K562 (cell line): ENCODE results near the gene VDAC2. TPM values are rescaled to one million over a fixed set of nuclear protein-coding genes. Genes with fewer than 3 reads are reported as not detected.

Experiments used
- ATAC-seq: fragments of 200-7000 bp; cut with Tn5 transposase; 3 replicates; pipeline ENCODE4 v1.9.1; 2020; ENCODE audit warnings: moderate library complexity
- BruUV-seq: library from RNA; stranded (reverse); fragments of 400-500 nt; replicated peaks from 2 replicates; lab custom pipeline; 2021; lab: Mats Ljungman, UMichigan
- CTCF ChIA-PET: fragments of 300-600 bp; formaldehyde crosslinking; extraction: SDS; loops from one replicate; lab custom pipeline; 2021; ENCODE audit warnings: low intra/inter-chr PET ratio; lab: Yijun Ruan, JAX
- POLR2A ChIA-PET: fragments of 300-600, 350-650 bp; sonication (Branson Sonifier 250); formaldehyde crosslinking; extraction: SDS; loops from one replicate; lab custom pipeline; 2021; ENCODE audit warnings: antibody characterized with exemption, inconsistent platforms; lab: Yijun Ruan, JAX
- DNase-seq, 4 experiments: peaks; one replicate each; pipeline versions ENCODE4 v3.0.0 to v3.0.0-alpha.2; 2011 to 2018; ENCODE audit warnings: low spot score in 3 of 4, mixed read lengths in 3 of 4; ENCODE audit errors: extremely low read depth in 1 of 4
- FAIRE-seq: peaks from 2 replicates; lab custom pipeline; 2011; peaks lifted over from hg19 to GRCh38; lab: Jason Lieb, UNC
- H2AFZ ChIP-seq: 2 replicates; pipeline ENCODE4 v1.6.0; 2011; ENCODE audit warnings: low read depth, low read length, control low read depth, inconsistent platforms
- H3K27ac ChIP-seq: fragments of 200-600 bp; 3 replicates; pipeline ENCODE4 v1.8.0; 2011; ENCODE audit warnings: low read depth, mild to moderate bottlenecking, control low read depth, inconsistent platforms, low read length, moderate library complexity, mixed read lengths; ENCODE audit errors: extremely low read depth
- H3K27me3 ChIP-seq, 2 experiments: fragments of 300-600 bp in 1 of 2; 2 replicates in 1 of 2; 3 replicates in 1 of 2; pipeline versions ENCODE4 v1.6.0 to v1.8.0; 2011; ENCODE audit warnings: inconsistent platforms in 2 of 2, low read length in 2 of 2, mild to moderate bottlenecking in 1 of 2, mixed read lengths in 1 of 2, moderate library complexity in 1 of 2; ENCODE audit not compliant: control insufficient read depth in 2 of 2, insufficient read depth in 2 of 2
- H3K36me3 ChIP-seq: fragments of 300-600 bp; 3 replicates; pipeline ENCODE4 v1.8.0; 2011; ENCODE audit warnings: mild to moderate bottlenecking, low read length, inconsistent platforms; ENCODE audit not compliant: control insufficient read depth, insufficient read depth
- H3K4me1 ChIP-seq, 2 experiments: fragments of 200-600 bp in 1 of 2; replicated peaks in 1 of 2; 2 replicates in 1 of 2; 3 replicates in 1 of 2; pipeline versions ENCODE4 v1.5.1 to v1.8.0; 2011; ENCODE audit warnings: inconsistent platforms in 2 of 2, low read length in 2 of 2, mild to moderate bottlenecking in 1 of 2, mixed read lengths in 1 of 2, moderate library complexity in 1 of 2; ENCODE audit not compliant: control insufficient read depth in 2 of 2, insufficient read depth in 2 of 2
- H3K4me2 ChIP-seq: 2 replicates; pipeline ENCODE4 v1.6.1; 2011; ENCODE audit warnings: low read length, control low read depth, inconsistent platforms, mixed read lengths; ENCODE audit not compliant: insufficient read depth
- H3K4me3 ChIP-seq: fragments of 200-600 bp; sonication (generic), shearing (Covaris generic); 2 replicates; pipeline ENCODE4 v1.5.1; 2016; ENCODE audit warnings: control low read depth, inconsistent platforms
- H3K79me2 ChIP-seq: fragments of 200-600 bp; 3 replicates; pipeline ENCODE4 v1.8.0; 2011; ENCODE audit warnings: low read length, inconsistent platforms; ENCODE audit not compliant: control insufficient read depth, insufficient read depth
- H3K9ac ChIP-seq, 2 experiments: 2 replicates each; pipeline versions ENCODE4 v1.6.0 to v1.6.1; 2011; ENCODE audit warnings: low read depth in 2 of 2, low read length in 2 of 2, control low read depth in 1 of 2, inconsistent platforms in 1 of 2, mild to moderate bottlenecking in 1 of 2, mixed read lengths in 1 of 2; ENCODE audit not compliant: insufficient read depth in 1 of 2
- H3K9me1 ChIP-seq: one replicate; pipeline ENCODE4 v1.6.0; 2011; ENCODE audit warnings: inconsistent platforms, mild to moderate bottlenecking, low read length, moderate library complexity; ENCODE audit not compliant: control insufficient read depth, insufficient read depth
- H3K9me3 ChIP-seq: replicated peaks from 2 replicates; pipeline ENCODE4 v1.5.1; 2011; ENCODE audit warnings: low read depth, low read length, inconsistent platforms; ENCODE audit not compliant: control insufficient read depth, insufficient read depth
- H4K20me1 ChIP-seq: replicated peaks from 2 replicates; pipeline ENCODE4 v1.6.1; 2011; ENCODE audit warnings: low read length, inconsistent platforms, mixed read lengths; ENCODE audit not compliant: control insufficient read depth, insufficient read depth
- BRD9 ChIP-seq: fragments of 450-650 bp; IDR thresholded peaks from 2 replicates; pipeline ENCODE4 v1.6.1; 2018; ENCODE audit warnings: low read depth; ENCODE audit not compliant: partially characterized antibody
- DACH1 ChIP-seq: fragments of 450-650 bp; IDR thresholded peaks from 2 replicates; pipeline ENCODE4 v1.6.1; 2018; ENCODE audit not compliant: partially characterized antibody
- ILF3 ChIP-seq: fragments of 450-650 bp; IDR thresholded peaks from 2 replicates; pipeline ENCODE4 v1.6.1; 2018; ENCODE audit warnings: antibody characterized with exemption, mild to moderate bottlenecking, moderate library complexity, borderline replicate concordance
- L3MBTL2 ChIP-seq: fragments of 450-650 bp; IDR thresholded peaks from 2 replicates; pipeline ENCODE4 v1.6.1; 2016; ENCODE audit warnings: mild to moderate bottlenecking, moderate library complexity
- MAFK ChIP-seq: IDR thresholded peaks from 2 replicates; pipeline ENCODE4 v1.6.1; 2011; ENCODE audit warnings: low read length, improper control_type of control experiment
- MCM7 ChIP-seq, 2 experiments: fragments of 450-650 bp; IDR thresholded peaks; 2 replicates each; pipeline ENCODE4 v1.6.1; 2016 to 2018
- NCOA4 ChIP-seq: fragments of 450-650 bp; IDR thresholded peaks from 2 replicates; pipeline ENCODE4 v1.6.1; 2018; ENCODE audit warnings: mild to moderate bottlenecking; ENCODE audit not compliant: partially characterized antibody
- PKNOX1 ChIP-seq: fragments of 450-650 bp; IDR thresholded peaks from 2 replicates; pipeline ENCODE4 v1.6.1; 2016
- TEAD2 ChIP-seq: fragments of 450-650 bp; IDR thresholded peaks from 2 replicates; pipeline ENCODE4 v1.6.1; 2016; ENCODE audit warnings: missing genetic modification characterization, control low read depth, missing compliant biosample characterization
- TSHZ1 ChIP-seq: fragments of 250-450 bp; sonication (Bioruptor Pico); IDR thresholded peaks from 2 replicates; pipeline ENCODE4 v1.4.0; 2020; ENCODE audit warnings: mild to moderate bottlenecking, moderate library complexity
- ZFP30 ChIP-seq: fragments of 250-450 bp; sonication (Bioruptor Pico); IDR thresholded peaks from 2 replicates; pipeline ENCODE4 v1.8.0; 2022; ENCODE audit warnings: moderate library complexity, mild to moderate bottlenecking, inconsistent platforms, borderline replicate concordance
- WGBS: fragments of 100-300 bp; shearing (Covaris generic); methylation state at CpG from one replicate; pipeline ENCODE4 v1.1.6; 2016; ENCODE audit warnings: low coverage, mixed read lengths; ENCODE audit not compliant: insufficient coverage; ENCODE audit errors: missing lambda C conversion rate; 5-methylcytosine and 5-hydroxymethylcytosine counted together
- in situ Hi-C: fragments of 300-500 bp; cut with MboI; formaldehyde crosslinking; loops from 4 replicates; pipeline ENCODE4 v1.15.0; 2018; ENCODE audit warnings: inconsistent platforms, mixed read lengths
- intact Hi-C: fragments of 100-400 bp; cut with micrococcal nuclease; formaldehyde crosslinking; loops from 2 replicates; pipeline ENCODE4 v1.14.2; 2022
- polyA plus RNA-seq, 8 experiments: library from polyadenylated mRNA; depleted of rRNA in 4 of 8; stranded (reverse) in 5 of 8; unstranded in 3 of 8; fragments of >200 nt; fragmentation: Nextera tagmentation in 2 of 8; fragmentation: Illumina TruSeq in 1 of 8; extraction: Ambion mirVana in 2 of 8; extraction: Trizol in 1 of 8; gene quantifications; 2 replicates each; pipeline versions ENCODE4 v1.2.1 to v1.2.3, GENCODE V29; 2011 to 2014; ENCODE audit warnings: inconsistent platforms in 1 of 8, missing spikeins in 1 of 8
- total RNA-seq, 7 experiments: library from RNA; depleted of rRNA in 6 of 7; stranded (reverse); fragments of >200 nt in 6 of 7; fragmentation: Illumina TruSeq in 2 of 7; extraction: Trizol in 2 of 7; gene quantifications; 2 replicates each; pipeline versions ENCODE4 v1.2.1 to v1.2.3, GENCODE V29; 2011 to 2021; ENCODE audit warnings: low replicate concordance in 1 of 7
- TF ChIP-seq, protein P1 (sequence below): sonication (generic); formaldehyde crosslinking; IDR thresholded peaks from 2 replicates; pipeline ENCODE4 v1.8.0; 2022; ENCODE audit warnings: mild to moderate bottlenecking, missing genetic modification reagents

The VDAC2 gene
- total and polyA plus RNA-seq, 9 of the 15 experiments (the other 6 are each of a cell fraction or from before 2014, with no cell fraction given): 139 to 450 (median 250) TPM

GRCh38 chr10:75260990-75261389 is 50.4 kb downstream of the VDAC2 start:
- Histone ChIP-seq H3K4me3 (no peak overlapping the region), H3K27ac (no peak overlapping the region), H3K79me2 (no peaks in the 10 kb centered on the region), H3K9me3 (peaks cover 3% of the 10 kb centered on the region; the same call in 1 of the 2 replicates), H2AFZ (no peak overlapping the region), H4K20me1 (no peaks in the 10 kb centered on the region), H3K4me1 (peaks cover 0 to 8% of the 10 kb centered on the region in 2 experiments; a peak in 2 of 5 replicates), H3K4me2 (no peak overlapping the region), H3K9me1 (no peaks in the 10 kb centered on the region), H3K27me3 (peaks cover 13 to 37% of the 10 kb centered on the region in 2 experiments; a peak in 4 of 5 replicates), H3K36me3 (no peaks in the 10 kb centered on the region), H3K9ac (no peak overlapping the region)
- intact Hi-C loops: no loop called here
- no peak for TF ChIP-seq MCM7 (IDR thresholded peaks at IDR 0.05)
- no peak for TF ChIP-seq ZFP30 (CRISPR knock-in tag)
- TF ChIP-seq PKNOX1: no peak
- TF ChIP-seq TSHZ1: no peak
- no peak for TF ChIP-seq BRD9
- TF ChIP-seq, protein P1, sequence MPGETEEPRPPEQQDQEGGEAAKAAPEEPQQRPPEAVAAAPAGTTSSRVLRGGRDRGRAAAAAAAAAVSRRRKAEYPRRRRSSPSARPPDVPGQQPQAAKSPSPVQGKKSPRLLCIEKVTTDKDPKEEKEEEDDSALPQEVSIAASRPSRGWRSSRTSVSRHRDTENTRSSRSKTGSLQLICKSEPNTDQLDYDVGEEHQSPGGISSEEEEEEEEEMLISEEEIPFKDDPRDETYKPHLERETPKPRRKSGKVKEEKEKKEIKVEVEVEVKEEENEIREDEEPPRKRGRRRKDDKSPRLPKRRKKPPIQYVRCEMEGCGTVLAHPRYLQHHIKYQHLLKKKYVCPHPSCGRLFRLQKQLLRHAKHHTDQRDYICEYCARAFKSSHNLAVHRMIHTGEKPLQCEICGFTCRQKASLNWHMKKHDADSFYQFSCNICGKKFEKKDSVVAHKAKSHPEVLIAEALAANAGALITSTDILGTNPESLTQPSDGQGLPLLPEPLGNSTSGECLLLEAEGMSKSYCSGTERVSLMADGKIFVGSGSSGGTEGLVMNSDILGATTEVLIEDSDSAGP: no peak
- TF ChIP-seq TEAD2 (tag): no peak
- TF ChIP-seq NCOA4: no peak
- TF ChIP-seq DACH1: no peak
- TF ChIP-seq MAFK: no peak
- TF ChIP-seq L3MBTL2: no peak
- TF ChIP-seq ILF3: no peak
- 4% methylated on average over 3 of the region's 3 CpGs for WGBS
- ATAC-seq: no peak
- ChIA-PET CTCF (no interaction called here), POLR2A (interaction anchor here (1.2 to 2.3 kb wide), 2 partner anchors 9 to 14 kb away, joined by 3 to 6 read pairs; no protein-coding TSS in a partner anchor)
- BruUV-seq: no TSS peak
- FAIRE-seq: peak; percentile 48
- DNase-seq: no peak
- in situ Hi-C loops: no loop called here
